SU-DHL-6 (cell line): ENCODE results near the gene ACOX3.

Experiments used
- H2AFZ ChIP-seq: fragments of 200-600 bp; sonication (generic); 2 replicates; pipeline ENCODE4 v1.6.1; 2014; ENCODE audit warnings: low read depth, mild to moderate bottlenecking, moderate library complexity, mixed read lengths, antibody characterized with exemption, low read length; ENCODE audit not compliant: severe bottlenecking
- H3F3A ChIP-seq: fragments of 200-600 bp; shearing (Covaris generic); 2 replicates; pipeline ENCODE4 v1.6.0; 2016; ENCODE audit warnings: antibody characterized with exemption, mild to moderate bottlenecking; ENCODE audit not compliant: insufficient read depth
- H3K27ac ChIP-seq: fragments of 200-600 bp; sonication (generic); 2 replicates; pipeline ENCODE4 v1.5.1; 2016; ENCODE audit warnings: low read depth, mild to moderate bottlenecking, low read length, moderate library complexity, mixed read lengths
- H3K27me3 ChIP-seq: fragments of 200-600 bp; sonication (generic), shearing (Covaris generic); 2 replicates; pipeline ENCODE4 v1.6.0; 2014; ENCODE audit warnings: mild to moderate bottlenecking, low read length
- H3K36me3 ChIP-seq: fragments of 200-600 bp; sonication (generic); 2 replicates; pipeline ENCODE4 v1.6.1; 2014; ENCODE audit warnings: mild to moderate bottlenecking, low read length, mixed read lengths
- H3K4me2 ChIP-seq: fragments of 300-600, 200-600 bp; shearing (Covaris generic), sonication (generic); 2 replicates; pipeline ENCODE4 v1.6.0; 2014; ENCODE audit warnings: low read length, low read depth, mild to moderate bottlenecking; ENCODE audit not compliant: poor library complexity, severe bottlenecking
- H3K4me3 ChIP-seq: fragments of 200-600 bp; sonication (generic); 2 replicates; pipeline ENCODE4 v1.5.1; 2014; ENCODE audit warnings: antibody characterized with exemption, low read length, mild to moderate bottlenecking, mixed read lengths; ENCODE audit not compliant: insufficient read depth, poor library complexity, severe bottlenecking
- H3K79me2 ChIP-seq: fragments of 200-600 bp; sonication (generic); 2 replicates; pipeline ENCODE4 v1.6.1; 2014; ENCODE audit warnings: mild to moderate bottlenecking, low read length, moderate library complexity; ENCODE audit not compliant: insufficient read depth
- H3K9ac ChIP-seq: fragments of 200-600 bp; sonication (generic); 2 replicates; pipeline ENCODE4 v1.7.0; 2014; ENCODE audit warnings: mild to moderate bottlenecking, low read length
- H3K9me2 ChIP-seq: fragments of 200-600 bp; sonication (generic); replicated peaks from 2 replicates; pipeline ENCODE4 v1.6.1; 2014; ENCODE audit warnings: low read length; ENCODE audit not compliant: insufficient read depth
- H3K9me3 ChIP-seq: fragments of 200-600 bp; sonication (generic); 2 replicates; pipeline ENCODE4 v1.6.1; 2014; ENCODE audit warnings: low read length, mixed read lengths; ENCODE audit not compliant: insufficient read depth
- H4K20me1 ChIP-seq: fragments of 200-600 bp; sonication (generic); 2 replicates; pipeline ENCODE4 v1.6.1; 2014; ENCODE audit warnings: low read depth, mild to moderate bottlenecking, antibody characterized with exemption, low read length, moderate library complexity, mixed read lengths
- EZH2phosphoT487 ChIP-seq: fragments of 200-600 bp; sonication (generic), shearing (Covaris generic); conservative IDR thresholded peaks from 2 replicates; pipeline ENCODE4 v1.6.1; 2018; ENCODE audit warnings: mild to moderate bottlenecking, antibody characterized with exemption, low read length, moderate library complexity, mixed read lengths
- TF ChIP-seq, protein P1 (sequence below): fragments of 200-600 bp; sonication (generic); IDR thresholded peaks from one replicate; pipeline ENCODE4 v1.5.1; 2017; ENCODE audit warnings: antibody characterized with exemption, mild to moderate bottlenecking, low read length, moderate library complexity; ENCODE audit not compliant: insufficient read depth, poor library complexity, severe bottlenecking

Gene ACOX3

DNA sequence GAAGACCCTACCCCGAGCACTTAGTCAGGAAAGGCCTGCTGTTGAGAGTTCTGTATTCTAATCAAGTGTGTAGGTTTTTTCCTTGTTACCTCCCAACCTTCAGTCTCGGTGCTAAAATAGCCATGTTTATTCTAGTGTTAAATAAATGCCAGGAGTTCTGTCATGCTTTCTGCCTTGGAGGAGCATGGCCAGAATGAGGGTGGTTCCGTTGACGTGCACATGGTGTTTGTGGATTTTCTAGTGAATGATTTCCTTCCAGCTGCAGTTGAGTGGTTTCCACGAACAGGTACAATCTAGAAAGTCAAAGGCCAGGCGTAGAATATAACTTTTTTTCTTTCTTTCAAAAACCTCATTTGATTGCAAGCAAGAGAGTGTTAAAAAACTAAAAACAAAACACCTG is 21.1 kb upstream of the ACOX3 start:
- Histone ChIP-seq H4K20me1 (no peaks in the 10 kb centered on the region), H3K9me3 (no peaks in the 10 kb centered on the region), H3K27ac (no peak overlapping the region), H3F3A (no peaks in the 10 kb centered on the region), H3K9ac (no peak overlapping the region), H3K36me3 (no peaks in the 10 kb centered on the region), H3K4me3 (no peak overlapping the region), H3K9me2 (no peaks in the 10 kb centered on the region), H3K79me2 (no peaks in the 10 kb centered on the region), H3K27me3 (no peaks in the 10 kb centered on the region), H2AFZ (no peak overlapping the region), H3K4me2 (no peak overlapping the region)
- TF ChIP-seq, protein P1, sequence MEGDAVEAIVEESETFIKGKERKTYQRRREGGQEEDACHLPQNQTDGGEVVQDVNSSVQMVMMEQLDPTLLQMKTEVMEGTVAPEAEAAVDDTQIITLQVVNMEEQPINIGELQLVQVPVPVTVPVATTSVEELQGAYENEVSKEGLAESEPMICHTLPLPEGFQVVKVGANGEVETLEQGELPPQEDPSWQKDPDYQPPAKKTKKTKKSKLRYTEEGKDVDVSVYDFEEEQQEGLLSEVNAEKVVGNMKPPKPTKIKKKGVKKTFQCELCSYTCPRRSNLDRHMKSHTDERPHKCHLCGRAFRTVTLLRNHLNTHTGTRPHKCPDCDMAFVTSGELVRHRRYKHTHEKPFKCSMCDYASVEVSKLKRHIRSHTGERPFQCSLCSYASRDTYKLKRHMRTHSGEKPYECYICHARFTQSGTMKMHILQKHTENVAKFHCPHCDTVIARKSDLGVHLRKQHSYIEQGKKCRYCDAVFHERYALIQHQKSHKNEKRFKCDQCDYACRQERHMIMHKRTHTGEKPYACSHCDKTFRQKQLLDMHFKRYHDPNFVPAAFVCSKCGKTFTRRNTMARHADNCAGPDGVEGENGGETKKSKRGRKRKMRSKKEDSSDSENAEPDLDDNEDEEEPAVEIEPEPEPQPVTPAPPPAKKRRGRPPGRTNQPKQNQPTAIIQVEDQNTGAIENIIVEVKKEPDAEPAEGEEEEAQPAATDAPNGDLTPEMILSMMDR = no peak
- no peak for TF ChIP-seq EZH2phosphoT487

DNA sequence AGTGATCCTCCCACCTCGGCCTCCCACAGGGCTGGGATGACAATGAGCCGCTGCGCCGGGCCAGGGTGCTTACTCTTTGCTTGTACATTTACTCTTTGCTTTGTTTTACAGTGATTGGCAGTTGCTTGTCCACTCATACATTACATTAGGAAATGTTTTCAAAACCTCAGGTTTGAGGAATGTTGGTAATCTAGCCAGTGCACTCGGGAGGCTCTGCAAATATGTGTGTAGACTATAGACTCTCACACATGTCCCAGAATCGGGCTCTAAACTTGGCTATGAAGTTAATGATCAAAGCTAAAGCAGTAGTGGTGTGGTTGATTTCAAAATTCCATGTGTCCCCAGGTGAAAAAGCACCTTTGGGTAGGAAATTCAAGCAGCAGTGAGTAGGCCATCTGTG is 20.6 kb upstream of the ACOX3 start:
- H3F3A ChIP-seq = no peaks in the 10 kb centered on the region
- no peak overlapping the region for H3K4me3 ChIP-seq
- H3K79me2 ChIP-seq = no peaks in the 10 kb centered on the region
- TF ChIP-seq, protein P1 = no peak
- TF ChIP-seq EZH2phosphoT487 = no peak
- H3K27ac ChIP-seq = no peak overlapping the region
- H4K20me1 ChIP-seq = no peaks in the 10 kb centered on the region
- H3K9me3 ChIP-seq = no peaks in the 10 kb centered on the region
- H3K9ac ChIP-seq = no peak overlapping the region
- no peak overlapping the region for H2AFZ ChIP-seq
- no peak overlapping the region for H3K4me2 ChIP-seq
- H3K9me2 ChIP-seq = no peaks in the 10 kb centered on the region
- H3K27me3 ChIP-seq = no peaks in the 10 kb centered on the region
- no peaks in the 10 kb centered on the region for H3K36me3 ChIP-seq

DNA sequence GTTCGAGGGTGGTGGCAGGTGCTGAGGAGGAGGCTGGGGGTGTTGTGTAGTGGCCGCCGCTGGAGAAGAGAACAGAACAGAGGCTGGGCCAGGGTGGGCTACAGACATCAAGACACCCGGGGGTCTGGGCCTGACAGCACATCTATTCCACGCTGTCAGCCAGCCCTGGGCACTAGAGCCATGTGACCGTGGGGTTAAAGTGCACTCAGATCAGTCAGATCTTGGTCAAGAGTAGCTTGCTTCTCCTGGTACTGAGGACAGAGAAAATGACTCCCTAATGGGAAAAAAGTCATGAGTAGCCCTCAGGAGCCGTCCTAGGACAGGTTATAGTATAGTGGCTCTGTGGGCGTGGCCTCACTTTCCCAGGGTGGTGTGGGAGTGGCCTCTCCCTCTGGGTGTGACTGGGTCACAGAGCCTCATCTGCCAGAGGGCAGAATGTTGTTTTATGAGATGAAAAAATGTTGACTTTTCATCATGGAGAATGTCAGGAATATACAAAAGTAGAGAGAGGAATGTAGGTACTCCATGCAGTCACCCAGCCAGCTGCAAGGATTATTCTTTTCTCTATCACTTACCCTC is 19.4 kb upstream of the ACOX3 start:
- H3K9me3 ChIP-seq = no peaks in the 10 kb centered on the region
- H3K27ac ChIP-seq = no peak overlapping the region
- no peak overlapping the region for H3K4me2 ChIP-seq
- H4K20me1 ChIP-seq = no peaks in the 10 kb centered on the region
- no peak overlapping the region for H3K4me3 ChIP-seq
- no peaks in the 10 kb centered on the region for H3F3A ChIP-seq
- no peaks in the 10 kb centered on the region for H3K27me3 ChIP-seq
- no peaks in the 10 kb centered on the region for H3K79me2 ChIP-seq
- no peaks in the 10 kb centered on the region for H3K36me3 ChIP-seq
- no peak overlapping the region for H3K9ac ChIP-seq
- H3K9me2 ChIP-seq = no peaks in the 10 kb centered on the region
- TF ChIP-seq, protein P1 = no peak
- TF ChIP-seq EZH2phosphoT487 = no peak
- no peak overlapping the region for H2AFZ ChIP-seq
